Left forelimb (tissue), 1 donor: ENCODE results near the gene GPRIN2.
"Not testable (repeated sequence)": the region's sequence is repeated elsewhere in the genome, so short reads cannot be mapped to it uniquely, and the experiment has no call there.

ENCODE experiments used
- DNase-seq: peaks from one replicate; pipeline ENCODE4 v3.0.0-alpha.2; 2018; ENCODE audit warnings: low spot score

GPRIN2 gene

DNA sequence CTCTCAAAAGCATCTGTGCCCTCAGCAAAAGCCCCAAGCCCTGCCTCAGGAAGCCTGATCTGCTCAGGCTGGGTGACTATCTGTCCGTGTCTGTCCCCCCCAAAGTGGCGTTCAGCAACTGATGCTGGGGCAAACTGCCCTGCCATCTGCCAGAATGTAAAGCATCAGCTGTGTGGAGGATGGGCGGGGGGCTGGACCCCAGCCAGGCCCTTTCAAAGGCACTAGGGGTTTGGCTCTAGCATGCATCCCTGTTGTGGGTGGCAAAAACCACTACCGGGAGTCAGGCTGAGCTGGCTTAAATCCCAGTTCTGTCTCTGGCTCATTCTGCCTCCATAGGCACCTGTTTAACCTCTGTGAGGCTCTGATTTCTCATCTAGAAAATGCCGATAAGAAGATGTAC lies 35.5 kb downstream of the GPRIN2 start:
- DNase-seq, result no peak

DNA sequence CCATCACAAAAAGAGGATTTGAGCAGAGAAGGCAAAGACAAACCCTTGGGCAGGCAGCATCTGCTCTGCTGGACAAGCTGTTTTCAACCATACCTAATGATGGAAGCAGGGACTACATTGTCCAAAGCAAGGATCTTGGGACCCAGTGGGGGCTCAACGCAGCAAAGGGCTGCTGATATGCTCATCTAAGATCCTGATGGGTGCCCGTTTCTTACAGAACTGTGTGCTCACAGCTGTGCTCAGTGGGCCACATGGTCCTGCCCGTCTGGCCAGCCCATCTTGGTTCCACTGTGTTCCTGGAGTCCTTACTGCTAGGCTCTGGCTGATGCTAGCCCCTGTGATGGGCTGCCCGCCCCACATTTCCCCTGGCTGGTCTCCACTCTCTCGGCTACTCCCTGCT lies 36.1 kb downstream of the GPRIN2 start:
- DNase-seq, result no peak

DNA sequence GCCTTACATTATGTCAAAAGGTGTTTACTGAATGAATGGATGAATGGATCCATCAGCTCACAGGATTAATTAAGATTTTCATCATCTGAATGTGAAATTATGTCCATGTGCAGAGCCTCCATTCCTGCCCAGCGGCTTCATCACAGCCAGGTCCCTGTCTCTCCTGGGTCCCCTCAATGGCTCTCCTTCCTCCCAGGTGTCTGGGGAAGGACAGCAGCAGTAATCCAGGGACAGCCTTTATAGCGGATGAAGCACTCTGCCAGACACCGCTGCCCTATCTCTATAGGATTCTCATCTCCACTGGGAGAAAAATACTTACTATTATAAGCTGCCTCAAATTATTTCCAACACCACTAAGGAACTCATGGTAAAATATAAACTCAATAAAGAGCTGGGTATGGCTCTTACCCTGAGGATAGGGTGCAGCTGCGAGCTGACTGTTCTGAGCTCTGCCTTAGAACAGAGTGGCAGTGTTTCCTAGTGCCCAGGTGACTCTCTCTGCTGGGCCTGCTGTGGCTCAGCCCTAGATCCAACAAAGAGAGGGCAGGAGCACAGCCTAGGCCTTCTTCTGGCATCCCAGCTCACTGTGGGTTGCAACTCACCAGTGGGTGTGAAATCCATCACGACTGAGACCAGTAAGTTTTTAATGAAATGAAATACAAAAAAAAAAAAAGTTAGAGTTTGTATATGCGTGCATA lies 38.3 kb downstream of the GPRIN2 start:
- DNase-seq, result no peak

DNA sequence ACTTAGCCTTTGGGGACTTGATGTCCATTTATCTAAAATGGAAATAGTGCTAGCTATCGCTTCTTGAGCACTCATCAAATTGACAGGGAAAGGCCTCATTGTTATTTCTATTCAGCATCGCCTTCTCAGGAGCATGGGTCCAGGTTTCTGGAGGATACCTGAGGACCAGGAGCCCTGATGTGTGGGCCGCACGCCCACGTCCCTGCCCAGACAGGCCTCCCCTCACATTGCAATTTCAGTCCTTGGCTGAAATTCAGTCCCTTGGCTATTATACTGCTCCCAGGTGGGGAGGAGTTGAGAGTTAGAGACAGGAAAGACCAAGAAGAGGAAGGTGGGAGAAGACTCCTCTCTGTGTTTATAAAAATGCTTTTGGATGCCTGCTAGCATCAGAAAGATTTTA lies 38.9 kb downstream of the GPRIN2 start:
- no peak for DNase-seq

DNA sequence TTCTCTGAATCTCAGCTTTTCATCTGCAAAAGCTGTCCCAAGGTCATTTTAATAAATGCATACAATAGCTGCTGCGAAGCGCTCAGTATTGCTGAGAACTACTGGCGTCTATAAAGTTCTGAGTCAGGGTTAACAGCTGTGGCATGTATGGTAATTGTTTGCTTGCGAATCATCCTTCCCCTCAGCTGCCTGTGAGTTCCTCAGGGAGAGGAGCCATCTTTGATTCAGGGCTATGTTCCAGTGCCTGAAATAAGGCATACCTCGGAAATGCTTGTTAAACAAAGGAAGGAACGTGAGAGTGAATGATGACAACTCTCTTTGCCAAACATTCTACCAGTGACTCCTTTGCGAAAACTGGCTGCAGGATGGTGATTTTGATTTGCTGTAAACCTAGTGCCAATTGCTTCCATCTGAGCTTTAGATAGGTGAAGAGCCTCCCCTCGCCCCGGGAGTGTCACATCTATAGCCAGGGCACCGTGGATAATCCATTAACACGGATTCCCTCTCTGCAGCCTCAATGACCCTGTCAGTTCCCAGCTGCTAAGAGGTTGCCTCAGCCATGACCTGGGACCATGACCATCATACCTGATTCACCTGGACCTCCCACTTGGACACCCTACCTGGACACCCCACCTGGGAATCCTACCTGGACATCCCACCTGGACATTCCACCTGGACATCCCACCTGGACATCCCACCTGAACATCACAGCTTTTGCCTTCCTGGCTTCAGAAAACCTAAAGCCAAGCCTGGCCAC lies 39.6 kb downstream of the GPRIN2 start:
- DNase-seq, result no peak

DNA sequence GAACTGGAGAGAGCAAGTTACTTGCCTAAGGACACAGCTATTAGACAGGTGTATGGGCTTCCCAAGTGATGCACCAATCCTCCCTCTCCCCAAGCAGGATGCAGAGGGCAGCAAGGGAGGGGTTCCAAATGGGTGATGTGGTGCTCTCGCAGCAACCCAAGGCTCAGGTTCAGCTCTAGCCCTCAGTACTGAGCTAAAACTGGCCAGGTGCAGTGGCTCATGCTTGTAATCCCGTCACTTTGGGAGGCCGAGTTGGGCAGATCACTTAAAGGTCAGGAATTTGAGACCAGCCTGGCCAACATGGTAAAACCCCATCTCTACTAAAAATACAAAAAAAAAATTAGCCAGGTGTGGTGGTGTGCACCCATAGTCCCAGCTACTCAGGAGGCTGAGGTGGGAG lies 40.7 kb downstream of the GPRIN2 start:
- no peak for DNase-seq

DNA sequence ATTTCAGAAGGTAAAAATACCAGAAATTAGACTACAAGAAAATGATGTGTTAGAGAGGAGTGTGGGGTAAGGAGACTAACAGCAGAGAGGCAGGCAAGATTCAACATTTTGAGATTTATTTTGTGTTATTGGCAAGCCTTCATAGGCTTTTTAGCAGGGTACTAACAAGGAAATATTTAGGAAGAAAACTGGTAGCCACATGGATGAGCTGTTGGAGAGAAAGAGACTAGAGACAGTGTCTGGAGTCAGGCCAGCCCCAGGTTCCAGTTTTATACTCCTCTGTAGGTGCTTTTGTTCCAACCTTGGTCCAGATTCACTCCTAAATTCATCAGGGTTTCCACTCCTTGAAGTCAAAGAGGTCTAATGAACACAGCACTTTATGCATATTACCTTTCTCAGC lies 41.1 kb downstream of the GPRIN2 start:
- DNase-seq, result no peak

DNA sequence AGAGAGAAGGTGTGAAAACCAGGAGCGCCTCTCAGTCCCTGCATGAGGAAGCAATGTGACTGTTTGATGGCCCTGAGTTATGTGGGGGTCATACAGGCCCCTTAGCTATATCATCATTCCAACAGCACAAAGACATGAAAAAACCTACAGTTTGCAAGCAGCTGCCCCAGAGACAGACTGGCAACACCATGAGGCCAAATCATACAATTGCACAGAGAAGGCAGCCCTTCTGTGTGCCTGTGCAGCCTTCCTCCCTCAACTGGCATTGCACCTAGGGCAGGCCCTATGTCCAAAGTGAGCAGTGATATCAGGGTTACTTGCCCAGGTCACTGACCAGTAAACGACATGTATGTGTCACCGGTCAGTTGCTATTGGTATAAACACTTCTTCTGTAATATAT lies 41.6 kb downstream of the GPRIN2 start:
- no peak for DNase-seq

DNA sequence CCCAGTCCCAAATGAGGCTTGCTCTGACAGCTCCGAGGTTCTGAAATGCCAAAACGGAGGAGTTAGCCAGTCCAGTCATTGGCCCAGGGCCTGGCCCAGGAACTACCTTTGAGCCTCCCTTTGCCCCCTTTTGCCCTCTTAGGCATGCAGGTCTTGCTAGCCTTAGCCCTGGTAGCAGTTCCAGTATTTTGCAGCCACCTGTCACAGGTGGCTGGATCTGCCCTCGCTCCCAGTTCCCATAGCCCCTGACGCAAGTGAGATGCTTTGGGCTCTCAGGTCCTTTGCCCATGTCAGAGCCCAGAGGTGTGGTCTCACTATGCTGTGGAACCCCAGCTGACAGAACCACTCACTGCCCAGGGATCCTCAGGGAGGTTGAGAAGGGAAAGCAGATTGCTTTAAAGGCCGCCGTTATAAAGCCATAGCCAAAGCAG lies 42.0 kb downstream of the GPRIN2 start:
- DNase-seq, result peak; percentile 51

DNA sequence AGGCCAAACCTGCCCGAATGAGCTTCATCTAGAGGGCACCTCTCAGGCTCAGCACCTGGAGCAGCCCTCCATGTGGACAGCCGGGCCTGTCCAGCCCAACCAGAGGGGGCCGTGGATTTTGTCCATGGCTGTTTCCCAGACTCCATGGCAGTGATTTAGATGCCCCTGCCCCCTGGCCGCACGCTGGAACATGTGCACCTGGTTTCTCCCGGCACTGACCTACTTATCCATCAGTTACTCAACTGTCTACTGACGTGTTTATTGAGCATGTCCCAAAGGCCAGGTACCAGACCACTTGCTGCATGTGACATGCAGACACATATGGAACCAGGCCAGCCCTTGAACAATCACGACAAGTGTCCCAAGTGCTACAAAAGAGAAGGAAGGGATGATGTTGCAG lies 43.1 kb downstream of the GPRIN2 start:
- not testable (repeated sequence) for DNase-seq

DNA sequence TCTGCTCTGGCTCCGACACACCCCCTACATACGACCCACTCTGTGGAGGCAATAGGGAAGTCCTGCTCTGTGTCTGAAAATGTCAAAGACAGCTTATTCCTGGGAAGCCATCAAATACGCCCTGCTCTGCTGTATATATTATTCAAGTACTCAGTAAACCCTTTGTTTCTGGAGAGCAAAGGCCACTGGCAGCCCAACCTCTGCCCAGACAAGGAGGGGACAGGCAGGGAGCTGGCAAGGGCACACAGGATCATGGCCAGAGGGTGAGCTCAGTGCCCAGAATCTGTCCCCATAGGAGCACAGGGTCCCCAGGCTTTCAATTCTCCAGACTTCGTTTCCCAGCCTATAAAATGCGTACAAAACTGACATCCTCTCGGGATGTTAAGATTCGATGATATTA lies 43.7 kb downstream of the GPRIN2 start:
- DNase-seq, result not testable (repeated sequence)

DNA sequence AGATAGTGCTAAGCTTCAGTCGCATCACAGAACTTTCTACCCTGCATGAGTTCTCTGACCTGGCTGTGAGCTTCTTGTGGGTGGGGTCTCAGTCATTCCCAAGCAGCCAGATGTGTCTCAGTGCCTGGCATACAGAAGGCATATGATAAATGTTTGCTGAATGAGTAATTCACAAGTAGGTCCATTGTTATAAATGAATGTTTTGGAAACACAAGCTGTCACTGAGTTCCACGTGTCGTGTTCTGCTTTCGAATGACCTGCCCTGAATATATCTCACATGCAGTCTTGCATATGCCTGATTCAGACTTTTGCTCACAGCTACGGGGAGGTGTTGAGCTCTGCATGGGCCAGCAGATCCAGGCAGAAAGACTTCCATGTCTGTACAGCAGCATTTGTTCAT lies 44.5 kb downstream of the GPRIN2 start:
- DNase-seq, result not testable (repeated sequence)
